Measurements from ENCODE around the gene TAS2R43. TPM values are rescaled to one million over a fixed set of nuclear protein-coding genes. Genes with fewer than 3 reads are reported as not detected.
"Not testable (repeated sequence)": the region's sequence is repeated elsewhere in the genome, so short reads cannot be mapped to it uniquely, and the experiment has no call there.

The TAS2R43 gene
- total RNA-seq (2014; rRNA removed; shearing (Covaris generic)), result not detected in 2 replicates

- no peak for DNase-seq (ENCODE audit: low spot score)
Observed at GRCh38 chr12:11092128-11092527, at the start of gene TAS2R43. TAS2R43 (minus strand) TSS chr12:11092313; CDS start chr12:11092229, 84 bp downstream.

- DNase-seq (ENCODE audit: low spot score), result no peak
Observed at GRCh38 chr12:11136075-11136474, 44.0 kb upstream of the TAS2R43 start.

GRCh38 chr12:11134305-11134704 is 42.2 kb upstream of the TAS2R43 start, which contains the start of gene TAS2R30:
TAS2R30 (minus strand) TSS chr12:11134644; CDS start chr12:11134244, 400 bp downstream.
- no peak for DNase-seq (ENCODE audit: low spot score)

GRCh38 chr12:11133816-11134215 is 41.7 kb upstream of the TAS2R43 start:
- DNase-seq (ENCODE audit: low spot score), result no peak

- DNase-seq (ENCODE audit: low spot score), result no peak
Observed at GRCh38 chr12:11133162-11133561, 41.0 kb upstream of the TAS2R43 start.

GRCh38 chr12:11130999-11131398 is 38.9 kb upstream of the TAS2R43 start:
- DNase-seq (ENCODE audit: low spot score), result no peak

GRCh38 chr12:11130382-11130781 is 38.3 kb upstream of the TAS2R43 start:
- no peak for DNase-seq (ENCODE audit: low spot score)

- not testable (repeated sequence) for DNase-seq (ENCODE audit: low spot score)
Observed at GRCh38 chr12:11114130-11114529, 22.0 kb upstream of the TAS2R43 start.

GRCh38 chr12:11111213-11111612 is 19.1 kb upstream of the TAS2R43 start:
- not testable (repeated sequence) for DNase-seq (ENCODE audit: low spot score)

- DNase-seq (ENCODE audit: low spot score), result no peak
Observed at GRCh38 chr12:11108862-11109261, 16.7 kb upstream of the TAS2R43 start.

- DNase-seq (ENCODE audit: low spot score), result no peak
Observed at GRCh38 chr12:11107719-11108118, 15.6 kb upstream of the TAS2R43 start.

- no peak for DNase-seq (ENCODE audit: low spot score)
Observed at GRCh38 chr12:11106288-11106687, 14.2 kb upstream of the TAS2R43 start.

- DNase-seq (ENCODE audit: low spot score), result no peak
Observed at GRCh38 chr12:11105546-11105945, 13.4 kb upstream of the TAS2R43 start.

- DNase-seq (ENCODE audit: low spot score), result not testable (repeated sequence)
Observed at GRCh38 chr12:11094910-11095309, 2.8 kb upstream of the TAS2R43 start.

GRCh38 chr12:11089246-11089645 is 2.9 kb downstream of the TAS2R43 start:
- DNase-seq (ENCODE audit: low spot score), result no peak

GRCh38 chr12:11085419-11085818 is 6.7 kb downstream of the TAS2R43 start:
- no peak for DNase-seq (ENCODE audit: low spot score)

- DNase-seq (ENCODE audit: low spot score), result no peak
Observed at GRCh38 chr12:11081987-11082386, 10.1 kb downstream of the TAS2R43 start.

GRCh38 chr12:11078246-11078645 is 13.9 kb downstream of the TAS2R43 start:
- no peak for DNase-seq (ENCODE audit: low spot score)

GRCh38 chr12:11075642-11076041 is 16.5 kb downstream of the TAS2R43 start:
- DNase-seq (ENCODE audit: low spot score), result no peak

- no peak for DNase-seq (ENCODE audit: low spot score)
Observed at GRCh38 chr12:11071414-11071813, 20.7 kb downstream of the TAS2R43 start.

GRCh38 chr12:11070999-11071398 is 21.1 kb downstream of the TAS2R43 start:
- DNase-seq (ENCODE audit: low spot score), result no peak

GRCh38 chr12:11069854-11070365 is 22.2 kb downstream of the TAS2R43 start:
- DNase-seq (ENCODE audit: low spot score), result no peak

- no peak for DNase-seq (ENCODE audit: low spot score)
Observed at GRCh38 chr12:11067514-11067913, 24.6 kb downstream of the TAS2R43 start.

- not testable (repeated sequence) for DNase-seq (ENCODE audit: low spot score)
Observed at GRCh38 chr12:11062194-11062593, 29.9 kb downstream of the TAS2R43 start, which contains the start of gene TAS2R46. TAS2R46 (minus strand) TSS chr12:11062294; CDS start chr12:11062294, 0 bp downstream.
